Measurements from ENCODE around the gene FTO.

The FTO gene

GRCh38 chr16:54185045-54185444 lies 481.1 kb downstream of the FTO start:
- H3K4me3 ChIP-seq (replicated peaks in 1 of 2; ENCODE audit: low read depth in 2 of 2, low read length in 2 of 2): no peak overlapping the region
- DNase-seq (ENCODE audit: low read depth in 2 of 2): no peak
- TF ChIP-seq, protein P1, sequence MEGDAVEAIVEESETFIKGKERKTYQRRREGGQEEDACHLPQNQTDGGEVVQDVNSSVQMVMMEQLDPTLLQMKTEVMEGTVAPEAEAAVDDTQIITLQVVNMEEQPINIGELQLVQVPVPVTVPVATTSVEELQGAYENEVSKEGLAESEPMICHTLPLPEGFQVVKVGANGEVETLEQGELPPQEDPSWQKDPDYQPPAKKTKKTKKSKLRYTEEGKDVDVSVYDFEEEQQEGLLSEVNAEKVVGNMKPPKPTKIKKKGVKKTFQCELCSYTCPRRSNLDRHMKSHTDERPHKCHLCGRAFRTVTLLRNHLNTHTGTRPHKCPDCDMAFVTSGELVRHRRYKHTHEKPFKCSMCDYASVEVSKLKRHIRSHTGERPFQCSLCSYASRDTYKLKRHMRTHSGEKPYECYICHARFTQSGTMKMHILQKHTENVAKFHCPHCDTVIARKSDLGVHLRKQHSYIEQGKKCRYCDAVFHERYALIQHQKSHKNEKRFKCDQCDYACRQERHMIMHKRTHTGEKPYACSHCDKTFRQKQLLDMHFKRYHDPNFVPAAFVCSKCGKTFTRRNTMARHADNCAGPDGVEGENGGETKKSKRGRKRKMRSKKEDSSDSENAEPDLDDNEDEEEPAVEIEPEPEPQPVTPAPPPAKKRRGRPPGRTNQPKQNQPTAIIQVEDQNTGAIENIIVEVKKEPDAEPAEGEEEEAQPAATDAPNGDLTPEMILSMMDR (IDR thresholded peaks at IDR 0.05; ENCODE audit: low read depth, low read length): no peak

GRCh38 chr16:54191163-54191562 lies 487.2 kb downstream of the FTO start:
- TF ChIP-seq, protein P1 (IDR thresholded peaks at IDR 0.05; ENCODE audit: low read depth, low read length): no peak
- no peak overlapping the region for H3K4me3 ChIP-seq (replicated peaks in 1 of 2; ENCODE audit: low read depth in 2 of 2, low read length in 2 of 2)
- DNase-seq (ENCODE audit: low read depth in 2 of 2): no peak

- TF ChIP-seq, protein P1 (IDR thresholded peaks at IDR 0.05; ENCODE audit: low read depth, low read length): no peak
- DNase-seq (ENCODE audit: low read depth in 2 of 2): no peak
- H3K4me3 ChIP-seq (replicated peaks in 1 of 2; ENCODE audit: low read depth in 2 of 2, low read length in 2 of 2): no peak overlapping the region
Observed at GRCh38 chr16:54191592-54191991, 487.6 kb downstream of the FTO start.

DNA sequence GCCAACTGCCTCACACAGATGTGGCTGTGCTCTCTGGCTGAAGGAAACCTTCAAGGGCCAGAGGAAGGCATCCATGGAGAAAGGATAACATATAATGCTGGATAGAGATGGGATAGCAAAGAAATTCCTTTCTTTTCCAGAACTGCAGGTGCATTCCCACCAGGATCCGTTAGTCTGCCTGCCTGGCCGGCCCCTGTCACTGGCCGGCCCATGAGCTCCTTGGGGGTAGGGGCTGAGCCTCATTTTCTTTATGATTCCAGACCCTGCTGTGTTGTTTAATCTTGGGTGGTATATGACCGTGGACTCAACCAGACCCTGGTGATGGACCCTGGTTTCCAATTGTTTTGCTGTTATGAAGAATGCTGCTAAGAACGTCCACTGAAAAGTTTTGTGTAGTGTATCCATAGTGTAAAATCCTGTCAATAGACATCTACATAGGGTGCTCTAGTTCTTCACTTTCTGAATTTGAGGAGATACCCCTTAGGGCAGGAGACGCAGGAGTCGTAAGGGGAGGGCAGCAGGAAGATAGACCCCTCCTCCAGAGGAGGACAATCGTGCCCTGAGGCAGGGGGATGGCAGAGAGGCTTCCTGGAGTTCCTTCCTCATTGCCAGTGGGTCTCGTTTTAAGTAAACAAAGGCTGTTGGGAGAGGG lies 489.2 kb downstream of the FTO start:
- no peak overlapping the region for H3K4me3 ChIP-seq (replicated peaks in 1 of 2; ENCODE audit: low read depth in 2 of 2, low read length in 2 of 2)
- TF ChIP-seq, protein P1 (IDR thresholded peaks at IDR 0.05; ENCODE audit: low read depth, low read length): no peak
- no peak for DNase-seq (ENCODE audit: low read depth in 2 of 2)

- DNase-seq (ENCODE audit: low read depth in 2 of 2): peak; percentile 80 to 81
- TF ChIP-seq, protein P1 (IDR thresholded peaks at IDR 0.05; ENCODE audit: low read depth, low read length): peak; percentile 97
- H3K4me3 ChIP-seq (replicated peaks in 1 of 2; ENCODE audit: low read depth in 2 of 2, low read length in 2 of 2): peak overlapping the region in 1 of 2 donors; percentile 13
Observed at GRCh38 chr16:54193665-54194333, 489.8 kb downstream of the FTO start.

GRCh38 chr16:54194334-54194743 lies 490.4 kb downstream of the FTO start:
- H3K4me3 ChIP-seq (replicated peaks in 1 of 2; ENCODE audit: low read depth in 2 of 2, low read length in 2 of 2): peak overlapping the region in 1 of 2 donors; percentile 13
- TF ChIP-seq, protein P1 (IDR thresholded peaks at IDR 0.05; ENCODE audit: low read depth, low read length): peak; percentile 2
- peak; percentile 42 to 49 for DNase-seq (ENCODE audit: low read depth in 2 of 2)
